HepG2 (cell line): ENCODE measurements around the gene RGSL1. TPM values are rescaled to one million over a fixed set of nuclear protein-coding genes. Genes with fewer than 3 reads are reported as not detected.

Source experiments
- ATM ChIP-seq: fragments of 450-650 bp; IDR thresholded peaks from 2 replicates; pipeline ENCODE4 v1.7.1; 2017; ENCODE audit warnings: mild to moderate bottlenecking, borderline replicate concordance
- HINFP ChIP-seq: sonication (generic); formaldehyde crosslinking; IDR thresholded peaks from 2 replicates; pipeline ENCODE4 v1.4.0; 2020; ENCODE audit warnings: low read depth, mild to moderate bottlenecking, missing genetic modification reagents
- NFRKB ChIP-seq: fragments of 450-650 bp; IDR thresholded peaks from 2 replicates; pipeline ENCODE4 v1.6.1; 2017
- TARDBP ChIP-seq: sonication (generic); formaldehyde crosslinking; IDR thresholded peaks from 2 replicates; pipeline ENCODE4 v1.8.0; 2022; ENCODE audit warnings: mild to moderate bottlenecking, missing genetic modification reagents
- ZNF142 ChIP-seq: sonication (generic); formaldehyde crosslinking; IDR thresholded peaks from 2 replicates; pipeline ENCODE4 v1.4.0; 2020; ENCODE audit warnings: missing genetic modification reagents
- ZNF296 ChIP-seq: sonication (generic); formaldehyde crosslinking; conservative IDR thresholded peaks from 2 replicates; pipeline ENCODE4 v1.5.0; 2020; ENCODE audit warnings: mild to moderate bottlenecking, missing genetic modification reagents
- ZZZ3 ChIP-seq: sonication (generic); formaldehyde crosslinking; IDR thresholded peaks from 2 replicates; pipeline ENCODE4 v1.4.0; 2020; ENCODE audit warnings: missing genetic modification reagents, mild to moderate bottlenecking, borderline replicate concordance
- polyA plus RNA-seq, 8 experiments: library from polyadenylated mRNA; depleted of rRNA in 3 of 8; stranded (reverse) in 7 of 8; unstranded in 1 of 8; fragments of >200 nt; fragmentation: Illumina TruSeq in 4 of 8; extraction: Trizol in 4 of 8; gene quantifications; 2 replicates each; pipeline versions ENCODE4 v1.2.1 to v1.2.3, GENCODE V29; 2011 to 2016; ENCODE audit warnings: low read depth in 4 of 8, missing spikeins in 1 of 8, mixed read lengths in 1 of 8; ENCODE audit not compliant: insufficient read depth in 1 of 8
- total RNA-seq, 5 experiments: library from RNA; depleted of rRNA; stranded (reverse); fragments of >200 nt; fragmentation: Illumina TruSeq; extraction: Trizol; gene quantifications; 2 replicates each; pipeline ENCODE4 v1.2.3, GENCODE V29; 2016; ENCODE audit warnings: low read depth in 1 of 5

The RGSL1 gene
- total and polyA plus RNA-seq, 2 of the 13 experiments (the other 11 are each of a cell fraction or from before 2014, with no cell fraction given) = not detected

DNA sequence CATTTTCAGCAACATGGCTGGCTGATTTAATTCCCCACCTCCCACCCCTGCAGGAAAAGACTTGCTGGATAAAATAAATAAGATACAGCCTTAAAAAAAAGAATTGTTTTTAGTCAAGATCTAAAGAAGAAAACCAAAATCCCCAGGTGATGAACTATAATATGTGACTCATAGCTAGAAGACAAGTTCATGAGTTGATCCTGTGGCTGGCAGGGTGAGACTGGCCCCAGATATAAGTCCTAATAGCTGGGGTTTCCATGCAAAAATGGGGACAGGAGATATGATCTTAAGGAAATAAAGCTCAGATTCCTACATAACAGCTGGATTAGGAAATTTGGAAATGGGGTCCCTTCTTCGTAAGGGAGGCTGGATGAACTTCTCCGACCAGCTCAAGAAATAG, 21.9 kb upstream of the RGSL1 start (continued):
- TF ChIP-seq ZNF142 (CRISPR knock-in tag) = no peak
- no peak for TF ChIP-seq ZNF296 (CRISPR knock-in tag)
- TF ChIP-seq HINFP = no peak
- no peak for TF ChIP-seq ZZZ3 (CRISPR knock-in tag)
- no peak for TF ChIP-seq ATM
- no peak for TF ChIP-seq NFRKB
- no peak for TF ChIP-seq TARDBP (CRISPR knock-in tag)
